ENCODE measurements around the gene RBP7. TPM values are rescaled to one million over a fixed set of nuclear protein-coding genes. Genes with fewer than 3 reads are reported as not detected.

Gene RBP7
- total and polyA plus RNA-seq, 4 donors = 0.89 to 3.4 (median 1.9) TPM; not detected in 1

DNA sequence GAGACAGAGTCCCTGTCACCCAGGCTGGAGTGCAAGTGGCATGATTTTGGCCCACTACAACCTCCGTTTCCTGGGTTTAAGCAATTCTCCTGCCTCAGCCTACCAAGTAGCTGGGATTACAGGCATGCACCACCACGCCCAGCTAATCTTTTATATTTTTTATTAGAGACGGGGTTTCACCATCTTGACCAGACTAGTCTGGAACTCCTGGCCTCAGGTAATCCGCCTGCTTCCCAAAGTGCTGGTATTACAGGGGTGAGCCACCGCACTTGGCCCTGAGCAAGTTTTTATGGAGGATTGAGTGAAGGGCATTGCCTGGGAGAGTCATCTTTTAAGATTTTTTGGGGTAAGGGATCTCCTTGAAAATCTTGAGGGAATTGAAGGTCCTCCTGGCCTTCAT is 64.2 kb downstream of the RBP7 start:
- no peak overlapping the region for H3K4me3 ChIP-seq (ENCODE audit: low read depth, low read length)
- WGBS (ENCODE audit: insufficient coverage) = 98% methylated on average over 4 of the region's 5 CpGs
- H3K27ac ChIP-seq (ENCODE audit: low read depth, low read length) = no peak overlapping the region
- no peaks in the 10 kb centered on the region for H3K9me3 ChIP-seq (ENCODE audit: control insufficient read depth, insufficient read depth, low read length)
- H3K27me3 ChIP-seq (ENCODE audit: control insufficient read depth, insufficient read depth, low read length) = no peaks in the 10 kb centered on the region
- H3K4me1 ChIP-seq (ENCODE audit: control insufficient read depth, insufficient read depth, low read length) = peaks cover 17% of the 10 kb centered on the region
- DNase-seq (ENCODE audit: low read depth in 4 of 6, low spot score in 6 of 6) = no peak
- peaks cover 10% of the 10 kb centered on the region for H3K36me3 ChIP-seq (ENCODE audit: control insufficient read depth, insufficient read depth, low read length)

DNA sequence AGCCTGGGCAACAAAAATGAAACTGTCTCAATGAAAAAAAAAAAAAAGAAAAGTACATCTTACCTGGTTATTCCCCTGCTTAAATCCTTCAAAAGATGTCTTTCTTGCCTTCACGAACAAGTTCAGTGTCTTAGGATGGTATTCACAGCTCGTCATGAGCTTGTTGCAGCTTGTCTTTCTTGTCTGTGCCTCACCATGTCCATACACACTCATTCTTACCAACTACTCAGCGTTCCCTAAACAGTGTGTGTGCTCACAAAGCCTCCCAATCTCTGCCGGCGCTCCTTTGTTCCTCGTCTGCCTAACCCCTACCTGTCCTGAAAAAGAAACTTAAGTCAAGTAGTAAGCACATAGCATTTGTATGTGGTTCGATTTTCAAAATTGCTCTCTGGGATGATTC is 66.8 kb downstream of the RBP7 start:
- Histone ChIP-seq H3K4me1 (ENCODE audit: control insufficient read depth, insufficient read depth, low read length) (peaks cover 13% of the 10 kb centered on the region), H3K36me3 (ENCODE audit: control insufficient read depth, insufficient read depth, low read length) (peaks cover 4% of the 10 kb centered on the region), H3K27ac (ENCODE audit: low read depth, low read length) (no peak overlapping the region), H3K4me3 (ENCODE audit: low read depth, low read length) (no peak overlapping the region), H3K27me3 (ENCODE audit: control insufficient read depth, insufficient read depth, low read length) (no peaks in the 10 kb centered on the region), H3K9me3 (ENCODE audit: control insufficient read depth, insufficient read depth, low read length) (no peaks in the 10 kb centered on the region)
- 87% methylated on average over 3 of the region's 7 CpGs for WGBS (ENCODE audit: insufficient coverage)
- DNase-seq (ENCODE audit: low read depth in 4 of 6, low spot score in 6 of 6) = no peak

DNA sequence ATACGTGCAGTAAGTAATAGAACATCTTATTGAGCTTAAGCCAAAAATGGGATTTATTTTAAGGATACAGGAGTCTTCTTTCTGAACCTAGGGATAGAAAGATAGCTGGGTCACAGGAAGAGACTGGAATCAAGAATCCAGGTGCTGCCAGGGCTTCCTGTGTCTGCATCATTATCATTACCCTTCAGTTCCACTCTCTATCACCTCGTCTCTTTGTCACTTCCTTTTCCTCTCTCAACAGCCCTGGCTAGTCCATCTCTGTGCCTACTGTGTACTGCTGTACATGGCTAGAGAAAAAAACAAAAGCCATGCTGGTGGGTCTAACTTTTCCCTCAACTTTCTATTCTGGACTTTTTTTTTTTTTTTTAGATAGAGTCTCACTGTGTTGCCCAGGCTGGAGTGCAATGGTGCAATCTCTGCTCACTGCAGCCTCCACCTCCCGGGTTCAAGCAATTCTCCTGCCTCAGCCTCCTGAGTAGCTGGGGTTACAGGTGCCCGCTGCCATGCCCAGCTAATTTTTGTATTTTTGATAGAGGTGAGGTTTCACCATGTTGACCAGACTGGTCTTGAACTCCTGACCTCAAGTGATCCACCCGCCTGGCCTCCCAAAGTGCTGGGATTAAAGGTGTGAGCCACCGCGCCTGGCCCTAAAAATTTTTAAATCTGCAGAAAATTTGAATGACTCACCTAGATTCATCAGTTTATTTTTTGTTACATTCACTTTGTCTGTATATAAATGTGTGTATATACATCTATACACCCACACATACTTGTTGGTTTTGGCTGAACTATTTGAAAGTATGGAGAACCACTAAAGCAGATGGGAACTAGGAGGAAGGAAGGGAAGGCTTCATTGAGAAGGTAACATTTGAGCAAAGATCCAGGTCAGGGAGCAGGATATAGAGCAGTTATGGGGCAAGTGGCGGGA is 67.7 kb downstream of the RBP7 start:
- H3K27ac ChIP-seq (ENCODE audit: low read depth, low read length) = no peak overlapping the region
- no peaks in the 10 kb centered on the region for H3K36me3 ChIP-seq (ENCODE audit: control insufficient read depth, insufficient read depth, low read length)
- no peaks in the 10 kb centered on the region for H3K27me3 ChIP-seq (ENCODE audit: control insufficient read depth, insufficient read depth, low read length)
- H3K4me1 ChIP-seq (ENCODE audit: control insufficient read depth, insufficient read depth, low read length) = peaks cover 8% of the 10 kb centered on the region
- WGBS (ENCODE audit: insufficient coverage) = 100% methylated on average over 2 of the region's 8 CpGs
- no peak overlapping the region for H3K4me3 ChIP-seq (ENCODE audit: low read depth, low read length)
- DNase-seq (ENCODE audit: low read depth in 4 of 6, low spot score in 6 of 6) = no peak
- no peaks in the 10 kb centered on the region for H3K9me3 ChIP-seq (ENCODE audit: control insufficient read depth, insufficient read depth, low read length)

DNA sequence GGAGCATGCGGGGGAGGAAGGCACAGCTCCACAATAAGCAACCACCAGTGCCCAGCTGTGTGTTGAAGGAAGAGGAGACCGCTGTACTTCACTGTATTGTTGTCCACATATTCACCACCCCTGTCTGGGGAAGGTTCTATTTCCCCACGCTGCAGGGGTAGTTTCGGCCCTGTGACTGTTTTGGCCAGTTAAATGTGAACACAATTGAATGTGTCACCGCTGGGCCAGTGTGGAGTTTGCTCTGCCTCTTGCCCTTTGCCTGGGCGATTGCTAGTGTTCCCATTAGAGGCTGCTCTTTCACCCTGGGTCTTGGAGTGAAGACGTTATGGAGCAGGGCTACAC is 68.3 kb downstream of the RBP7 start:
- DNase-seq (ENCODE audit: low read depth in 4 of 6, low spot score in 6 of 6) = no peak
- Histone ChIP-seq H3K9me3 (ENCODE audit: control insufficient read depth, insufficient read depth, low read length) (no peaks in the 10 kb centered on the region), H3K4me3 (ENCODE audit: low read depth, low read length) (no peak overlapping the region), H3K27me3 (ENCODE audit: control insufficient read depth, insufficient read depth, low read length) (no peaks in the 10 kb centered on the region), H3K4me1 (ENCODE audit: control insufficient read depth, insufficient read depth, low read length) (peaks cover 8% of the 10 kb centered on the region), H3K36me3 (ENCODE audit: control insufficient read depth, insufficient read depth, low read length) (no peaks in the 10 kb centered on the region), H3K27ac (ENCODE audit: low read depth, low read length) (no peak overlapping the region)
- 56% methylated on average over 2 of the region's 7 CpGs for WGBS (ENCODE audit: insufficient coverage)

Small RNAs within 50 kb of the gene (small RNA-seq; reads per million reads assigned to genes)
- 0.06 reads per million for gene MIR5697 (ENCODE audit: low replicate concordance)

Other genes with a start within 250 kb of the RBP7 start
- gene CLSTN1, start 173.3 kb upstream of the RBP7 start, total RNA-seq = 100 to 1,000 TPM; 131 to 195 TPM
- 100 to 1,000 TPM; 365 to 366 TPM for gene CLSTN1, start 173.3 kb upstream of the RBP7 start, polyA plus RNA-seq (ENCODE audit: insufficient read length in 2 of 2)
- 10 to 100 TPM; 30.1 to 46.4 TPM for gene CTNNBIP1, start 87.0 kb upstream of the RBP7 start, total RNA-seq
- gene CTNNBIP1, start 87.0 kb upstream of the RBP7 start, polyA plus RNA-seq (ENCODE audit: insufficient read length in 2 of 2) = 10 to 100 TPM; 61.9 to 69.5 TPM
- 10 to 100 TPM; 64.9 to 67.3 TPM for gene LZIC, start 53.8 kb upstream of the RBP7 start, total RNA-seq
- 10 to 100 TPM; 51.5 to 63.5 TPM for gene LZIC, start 53.8 kb upstream of the RBP7 start, polyA plus RNA-seq (ENCODE audit: insufficient read length in 2 of 2)
- 10 to 100 TPM; 12.0 to 17.6 TPM for gene NMNAT1, start 53.8 kb upstream of the RBP7 start, total RNA-seq
- 10 to 100 TPM; 11.3 to 12.5 TPM for gene NMNAT1, start 53.8 kb upstream of the RBP7 start, polyA plus RNA-seq (ENCODE audit: insufficient read length in 2 of 2)
- 10 to 100 TPM; 35.4 to 38.7 TPM for gene UBE4B, start 35.7 kb downstream of the RBP7 start, total RNA-seq
- gene UBE4B, start 35.7 kb downstream of the RBP7 start, polyA plus RNA-seq (ENCODE audit: insufficient read length in 2 of 2) = 10 to 100 TPM; 39.9 to 47.6 TPM
- gene KIF1B, start 213.3 kb downstream of the RBP7 start, total RNA-seq = 100 to 1,000 TPM; 102 to 220 TPM
- gene KIF1B, start 213.3 kb downstream of the RBP7 start, polyA plus RNA-seq (ENCODE audit: insufficient read length in 2 of 2) = 100 to 1,000 TPM; 173 to 217 TPM